GM21737 (cell line): ENCODE data around the gene PPP6R3.

Source experiments
- ATAC-seq: cut with Tn5 transposase; IDR thresholded peaks from one replicate; pipeline ENCODE4 v1.9.1; 2021; ENCODE audit warnings: mild to moderate bottlenecking, moderate library complexity; ENCODE audit not compliant: unreplicated experiment

The PPP6R3 gene

GRCh38 chr11:68646832-68647231 lies 186.3 kb downstream of the PPP6R3 start:
- ATAC-seq: no peak

DNA sequence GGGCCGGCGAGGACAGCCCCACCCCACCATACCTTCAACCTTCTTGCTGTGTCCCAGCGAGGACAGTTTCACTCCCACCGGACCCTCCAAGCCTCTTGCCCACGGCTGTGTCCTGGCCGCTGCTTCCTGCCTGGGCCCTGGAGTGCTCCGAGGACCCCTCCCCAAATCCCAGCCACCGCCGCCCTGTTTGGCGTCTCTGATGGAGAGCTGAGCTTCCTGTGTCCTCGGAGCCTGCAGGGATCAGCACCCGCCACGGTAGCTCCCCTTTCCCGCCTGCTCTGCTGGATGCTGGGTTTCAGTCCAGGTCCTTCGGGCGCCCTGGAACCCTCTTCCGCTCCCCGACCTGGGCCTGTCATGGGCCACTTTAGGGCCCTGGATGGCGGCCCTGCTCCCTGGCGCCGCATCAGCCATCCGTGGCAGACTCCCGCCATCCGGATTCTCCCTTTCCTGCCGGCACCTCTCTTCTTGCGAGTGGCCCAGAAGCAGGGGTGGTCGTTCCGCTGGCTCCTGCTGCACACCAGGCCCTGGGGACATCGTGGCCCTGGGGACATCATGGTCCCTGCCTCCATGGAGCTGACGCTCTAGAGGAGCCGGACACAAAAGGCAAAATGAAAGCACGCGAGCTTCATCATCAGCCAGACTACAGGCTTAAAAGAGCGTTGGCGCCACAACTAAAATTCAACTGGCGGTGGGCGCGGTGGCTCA lies 189.5 kb downstream of the PPP6R3 start:
- ATAC-seq: no peak

DNA sequence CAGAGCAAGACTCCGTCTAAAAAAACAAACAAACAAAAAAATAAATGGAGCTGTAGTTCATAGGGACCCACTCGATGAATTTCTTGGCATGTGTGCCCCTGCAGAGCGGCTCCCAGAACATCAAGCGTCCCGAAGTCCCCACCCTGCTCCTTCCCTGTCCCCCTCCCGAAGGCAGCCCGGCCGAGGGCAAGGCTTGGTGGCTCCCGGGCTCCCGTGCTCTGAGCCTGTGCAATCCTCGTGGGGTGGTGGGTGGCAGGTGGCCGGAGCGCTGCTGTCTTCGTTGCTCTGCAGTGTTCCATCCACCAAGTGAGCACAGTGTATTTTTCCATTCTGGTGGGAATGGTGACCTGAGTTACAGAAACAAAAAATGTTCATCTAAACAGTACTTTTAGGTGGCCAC lies 190.2 kb downstream of the PPP6R3 start:
- ATAC-seq: no peak

- no peak for ATAC-seq
These were observed 190.8 kb downstream of the PPP6R3 start for GRCh38 chr11:68651208-68651984.

- no peak for ATAC-seq
These were observed 191.6 kb downstream of the PPP6R3 start for GRCh38 chr11:68651985-68652682.

GRCh38 chr11:68652683-68653156 lies 192.2 kb downstream of the PPP6R3 start:
- no peak for ATAC-seq

DNA sequence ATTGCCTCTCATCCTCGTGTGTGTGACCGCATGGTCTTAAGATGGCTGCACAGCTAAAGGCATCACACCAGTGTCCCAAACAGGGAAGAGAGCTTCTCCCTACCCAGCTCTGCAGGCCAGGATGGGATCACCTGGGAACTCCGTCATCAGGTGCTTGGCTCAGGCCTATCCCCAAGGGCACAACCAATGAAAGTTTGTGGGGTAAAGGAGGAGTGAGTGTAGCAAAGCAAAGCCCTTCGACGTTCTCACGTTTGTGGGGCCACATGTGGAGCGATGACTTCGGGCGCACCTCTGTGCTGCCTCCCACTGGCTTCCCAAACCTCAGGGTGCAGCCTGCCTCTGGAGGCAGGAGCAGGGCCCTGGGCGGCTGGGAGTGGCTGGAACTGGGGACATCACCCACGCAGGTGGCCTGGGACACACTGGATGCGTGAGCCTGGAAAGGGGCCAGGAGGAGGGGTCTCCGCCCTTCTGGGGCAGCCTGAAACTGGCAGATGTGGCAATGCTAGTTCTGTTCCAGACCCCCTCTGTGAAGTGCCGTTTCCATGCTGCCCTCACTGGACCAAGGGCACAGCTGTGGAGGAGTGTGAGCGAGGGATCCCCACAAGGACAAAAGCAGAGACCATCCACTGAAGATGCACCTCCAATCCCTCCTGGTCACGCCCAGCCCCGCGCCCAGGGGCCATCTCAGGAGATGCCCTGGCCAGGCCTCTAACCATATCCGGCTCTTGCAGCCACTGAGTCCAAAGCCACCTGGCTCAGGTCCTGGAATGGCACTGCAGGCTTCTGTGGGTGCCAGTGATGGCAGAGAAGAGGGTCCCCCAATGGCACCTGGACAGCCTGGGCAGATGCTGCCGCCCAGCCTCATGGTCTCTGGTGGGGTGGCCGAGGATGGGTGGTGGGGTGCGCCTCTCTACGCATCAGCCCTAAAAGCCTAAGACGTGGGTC lies 193.2 kb downstream of the PPP6R3 start:
- no peak for ATAC-seq

GRCh38 chr11:68654978-68655377 lies 194.4 kb downstream of the PPP6R3 start:
- no peak for ATAC-seq

DNA sequence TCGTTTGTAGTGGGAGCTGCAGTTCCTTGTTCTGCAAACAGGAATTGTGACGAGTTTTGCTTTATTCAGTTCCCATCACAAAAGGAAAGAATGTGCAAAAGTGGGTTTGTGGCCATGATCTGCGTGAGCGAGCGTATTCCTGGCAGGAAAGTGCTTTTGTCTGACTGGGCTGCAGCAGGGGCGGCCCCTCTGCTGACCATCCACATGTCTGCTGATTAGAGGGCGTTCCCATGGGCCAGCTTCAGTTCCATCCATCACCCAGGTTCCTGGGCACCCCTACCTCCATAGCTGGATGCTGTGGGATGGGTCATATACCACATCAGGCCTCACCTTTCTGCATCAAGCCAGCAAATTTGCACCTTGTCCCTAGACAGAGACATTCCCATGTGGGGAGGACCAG lies 194.9 kb downstream of the PPP6R3 start:
- no peak for ATAC-seq

DNA sequence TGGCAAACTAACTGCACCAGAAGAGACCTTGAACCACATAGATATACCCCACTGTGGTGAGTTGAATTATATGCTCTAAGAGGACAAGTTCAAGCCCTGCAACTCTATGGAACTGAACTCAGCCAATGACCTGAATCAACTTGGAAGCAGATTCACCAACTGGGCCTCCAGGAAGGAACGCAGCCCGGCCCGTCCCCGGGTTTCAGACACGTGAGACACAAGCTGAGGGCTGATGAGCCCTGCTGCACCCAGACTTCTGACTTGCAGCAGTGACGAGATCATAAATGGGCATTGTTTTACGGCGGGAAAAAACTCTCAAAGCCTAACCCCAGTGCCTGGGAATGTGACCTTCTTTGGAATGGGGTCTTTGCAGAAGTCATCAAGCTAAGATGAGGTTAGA lies 195.3 kb downstream of the PPP6R3 start:
- ATAC-seq: no peak

- no peak for ATAC-seq
These were observed 196.6 kb downstream of the PPP6R3 start for GRCh38 chr11:68657021-68657780.

GRCh38 chr11:68658097-68658496 lies 197.5 kb downstream of the PPP6R3 start:
- ATAC-seq: no peak

GRCh38 chr11:68658661-68659060 lies 198.1 kb downstream of the PPP6R3 start:
- no peak for ATAC-seq

- no peak for ATAC-seq
These were observed 198.8 kb downstream of the PPP6R3 start for GRCh38 chr11:68659158-68659921.

DNA sequence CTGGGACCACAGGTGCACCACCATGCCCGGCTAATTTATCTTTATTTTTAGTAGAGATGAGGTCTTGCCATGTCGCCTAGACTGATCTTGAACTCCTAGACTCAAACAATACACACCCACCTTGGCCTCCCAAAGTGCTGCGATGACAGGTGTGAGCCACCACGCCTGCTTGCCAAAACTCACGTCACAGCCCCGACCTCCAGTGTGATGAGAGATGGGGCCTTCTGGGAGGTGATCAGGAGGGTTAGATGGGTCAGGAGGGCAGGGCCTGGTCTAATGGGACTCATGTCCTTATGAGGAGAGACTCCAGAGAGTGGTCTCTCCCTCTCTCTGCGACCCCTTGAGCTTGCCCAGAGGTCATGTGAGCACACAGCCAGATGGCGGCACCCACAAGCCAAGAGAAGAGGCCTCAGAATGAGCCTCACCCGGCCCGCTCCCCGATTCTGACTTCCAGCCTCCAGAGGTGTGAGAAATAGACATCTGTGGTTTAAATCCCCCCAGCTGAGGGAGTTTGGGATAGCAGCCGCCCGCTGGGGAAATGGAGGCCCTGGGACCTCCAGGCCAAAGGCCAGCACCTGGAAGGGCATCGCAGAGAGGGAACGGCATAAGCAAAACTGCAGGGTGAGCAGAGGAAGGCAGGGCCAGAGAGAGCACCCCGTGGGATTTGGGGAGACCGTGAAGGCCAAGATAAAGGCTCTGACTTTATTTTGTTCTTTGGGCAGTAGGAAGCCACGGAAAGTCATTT lies 199.7 kb downstream of the PPP6R3 start:
- ATAC-seq: no peak

- no peak for ATAC-seq
These were observed 200.5 kb downstream of the PPP6R3 start for GRCh38 chr11:68661014-68661413.

- ATAC-seq: no peak
These were observed 201.4 kb downstream of the PPP6R3 start for GRCh38 chr11:68661697-68662603.
